Placental pericyte (primary cell): ENCODE measurements around the gene RBMS3. TPM values are rescaled to one million over a fixed set of nuclear protein-coding genes. Genes with fewer than 3 reads are reported as not detected.

Experiments
- small RNA-seq: library from RNA; depleted of rRNA; stranded (forward); fragments of <200 nt; gene quantifications from one replicate; pipeline ENCODE3, GENCODE V24; 2012; ENCODE audit warnings: low replicate concordance
- total RNA-seq: library from RNA; depleted of rRNA; stranded (reverse); fragments of >200 nt; gene quantifications from 2 replicates; pipeline ENCODE4 v1.2.3, GENCODE V29; 2012

The RBMS3 gene
- total RNA-seq: 58.6 and 63.9 TPM in 2 replicates

GRCh38 chr3:29280404-29281093 is at the start of gene RBMS3:
TSS of gene RBMS3 (plus strand) at chr3:29281071.

Small RNAs within 50 kb of the gene (small RNA-seq; reads per million reads assigned to genes)
- not detected for gene MTND4LP9
